ENCODE data around the gene PATE3.

GRCh38 chr11:125766251-125766650 is 21.7 kb upstream of the PATE3 start:
- TF ChIP-seq CTCF (optimal IDR thresholded peaks at IDR 0.05 in 1 of 3, IDR thresholded peaks at IDR 0.05 in 1 of 3, conservative IDR thresholded peaks at IDR 0.05 in 1 of 3; ENCODE audit: extremely low read depth in 1 of 3, insufficient read depth in 2 of 3, low read length in 3 of 3) (no peak), EZH2 (IDR thresholded peaks at IDR 0.05; ENCODE audit: low read length) (no peak)

Data from keratinocyte (primary cell).